Epithelial cell of proximal tubule (primary cell): Measurements from ENCODE around the gene ZFYVE27. TPM values are rescaled to one million over a fixed set of nuclear protein-coding genes. Genes with fewer than 3 reads are reported as not detected.

Experiments
- DNase-seq: peaks from one replicate; pipeline ENCODE4 v3.0.0-alpha.2; 2011; ENCODE audit warnings: low read depth
- H3K4me3 ChIP-seq: 2 replicates; pipeline ENCODE4 v1.5.1; 2011; ENCODE audit warnings: low read depth, mild to moderate bottlenecking, low read length
- total RNA-seq: library from RNA; depleted of rRNA; stranded (reverse); fragments of >200 nt; gene quantifications from 2 replicates; pipeline ENCODE4 v1.2.3, GENCODE V29; 2015
- TF ChIP-seq, protein P1 (sequence below): conservative IDR thresholded peaks from 2 replicates; pipeline ENCODE4 v1.5.1; 2012; ENCODE audit warnings: low read depth, mild to moderate bottlenecking, low read length

Gene ZFYVE27
- total RNA-seq, 1 donor from 2014 or later = 13.5 TPM

- H3K4me3 ChIP-seq = peak overlapping the region; percentile 48
- TF ChIP-seq, protein P1, sequence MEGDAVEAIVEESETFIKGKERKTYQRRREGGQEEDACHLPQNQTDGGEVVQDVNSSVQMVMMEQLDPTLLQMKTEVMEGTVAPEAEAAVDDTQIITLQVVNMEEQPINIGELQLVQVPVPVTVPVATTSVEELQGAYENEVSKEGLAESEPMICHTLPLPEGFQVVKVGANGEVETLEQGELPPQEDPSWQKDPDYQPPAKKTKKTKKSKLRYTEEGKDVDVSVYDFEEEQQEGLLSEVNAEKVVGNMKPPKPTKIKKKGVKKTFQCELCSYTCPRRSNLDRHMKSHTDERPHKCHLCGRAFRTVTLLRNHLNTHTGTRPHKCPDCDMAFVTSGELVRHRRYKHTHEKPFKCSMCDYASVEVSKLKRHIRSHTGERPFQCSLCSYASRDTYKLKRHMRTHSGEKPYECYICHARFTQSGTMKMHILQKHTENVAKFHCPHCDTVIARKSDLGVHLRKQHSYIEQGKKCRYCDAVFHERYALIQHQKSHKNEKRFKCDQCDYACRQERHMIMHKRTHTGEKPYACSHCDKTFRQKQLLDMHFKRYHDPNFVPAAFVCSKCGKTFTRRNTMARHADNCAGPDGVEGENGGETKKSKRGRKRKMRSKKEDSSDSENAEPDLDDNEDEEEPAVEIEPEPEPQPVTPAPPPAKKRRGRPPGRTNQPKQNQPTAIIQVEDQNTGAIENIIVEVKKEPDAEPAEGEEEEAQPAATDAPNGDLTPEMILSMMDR = no peak
- peak; percentile 30 for DNase-seq
Measured at GRCh38 chr10:97726636-97727178, 10.2 kb upstream of the ZFYVE27 start.

DNA sequence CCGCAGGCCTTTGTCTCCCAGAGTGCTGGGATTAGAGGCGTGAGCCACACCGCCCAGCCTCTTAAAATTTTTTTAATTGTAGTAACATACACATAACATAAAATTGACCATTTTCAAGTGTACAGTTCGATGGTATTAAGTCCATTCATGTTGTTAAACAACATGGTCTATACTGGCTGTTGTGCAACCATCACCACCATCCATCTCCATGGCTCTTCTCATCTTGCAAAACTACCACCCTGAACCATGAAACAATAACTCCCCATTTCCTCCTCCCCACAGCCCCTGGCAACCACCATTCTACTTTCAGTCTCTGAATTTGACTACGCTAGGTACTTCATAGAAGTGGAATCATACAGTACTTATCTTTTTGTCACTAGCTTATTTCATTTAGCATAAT lies 7.9 kb upstream of the ZFYVE27 start:
- H3K4me3 ChIP-seq = no peak overlapping the region
- no peak for DNase-seq
- TF ChIP-seq, protein P1 = no peak

DNA sequence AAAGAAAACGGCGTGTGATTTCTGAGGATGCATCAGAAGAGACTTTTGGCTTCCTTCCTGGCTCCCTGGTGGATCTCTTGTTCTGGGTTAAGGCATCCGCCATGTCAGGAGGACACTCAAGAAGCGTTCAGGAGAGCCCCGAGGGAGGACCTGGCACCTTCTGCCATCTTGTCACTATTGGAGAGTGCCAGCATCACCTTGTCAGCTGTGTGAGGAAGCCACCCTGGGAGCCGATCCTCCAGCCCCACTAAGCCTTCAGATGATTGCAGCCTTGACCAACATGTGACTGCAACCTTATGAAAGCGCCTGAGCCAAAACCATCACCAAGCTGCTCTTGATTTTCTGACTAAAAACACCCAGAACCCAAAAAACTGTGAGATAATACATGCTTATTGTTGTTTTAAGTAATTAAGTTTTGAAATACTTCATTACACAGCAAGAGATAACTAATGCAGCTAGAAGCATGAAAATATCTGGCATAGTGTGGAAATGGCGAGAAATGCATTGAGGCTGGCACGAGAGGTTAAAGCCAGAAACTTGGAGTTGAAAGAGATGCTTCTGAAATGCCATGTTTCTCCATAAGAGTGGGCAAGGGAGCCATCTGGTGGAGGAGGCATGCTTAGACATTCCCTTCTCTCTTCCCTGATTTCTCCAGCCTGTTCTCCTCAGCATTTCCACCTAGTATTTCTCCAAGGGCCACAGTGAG lies 5.4 kb upstream of the ZFYVE27 start:
- H3K4me3 ChIP-seq = no peak overlapping the region
- TF ChIP-seq, protein P1 = peak; percentile 98
- DNase-seq = no peak

DNA sequence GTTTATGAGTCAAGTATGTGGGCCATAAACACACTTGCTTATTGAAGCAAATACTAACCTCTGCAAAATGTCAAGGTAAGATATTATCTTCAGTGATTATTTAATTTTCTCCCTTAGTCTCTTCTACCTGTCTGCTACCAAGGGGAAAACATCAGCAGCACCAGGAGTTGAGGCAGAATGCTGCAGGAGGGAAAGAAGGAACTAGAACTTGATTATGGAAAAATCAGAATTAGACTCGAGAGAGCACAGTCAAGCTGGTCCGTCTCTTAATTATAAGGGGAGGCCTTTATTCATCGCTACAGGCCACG lies 4.9 kb upstream of the ZFYVE27 start:
- no peak for DNase-seq
- no peak overlapping the region for H3K4me3 ChIP-seq
- TF ChIP-seq, protein P1 = no peak

- H3K4me3 ChIP-seq = no peak overlapping the region
- DNase-seq = no peak
- TF ChIP-seq, protein P1 = no peak
Measured at GRCh38 chr10:97733256-97733655, 3.7 kb upstream of the ZFYVE27 start.

DNA sequence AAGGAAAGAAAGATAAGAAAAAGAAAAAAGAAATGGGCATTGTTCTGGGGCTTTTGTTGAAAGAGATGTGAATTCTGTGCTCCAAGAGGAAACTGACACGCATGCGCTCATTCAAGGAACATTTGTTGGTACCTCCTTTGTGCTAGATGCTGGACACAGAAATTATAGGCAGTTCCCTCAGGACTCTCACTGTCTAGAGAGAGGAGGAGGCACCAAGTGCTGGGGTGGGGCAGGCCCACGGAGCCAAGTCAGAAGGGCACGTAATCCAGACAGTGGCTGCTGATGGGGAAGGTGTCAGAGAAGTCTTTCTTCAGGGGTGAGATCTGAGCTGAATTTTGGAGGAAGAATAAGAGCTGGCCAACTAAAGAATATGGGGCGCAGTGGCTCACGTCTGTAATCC lies 2.9 kb upstream of the ZFYVE27 start:
- H3K4me3 ChIP-seq = no peak overlapping the region
- TF ChIP-seq, protein P1 = no peak
- no peak for DNase-seq

- DNase-seq = no peak
- TF ChIP-seq, protein P1 = no peak
- H3K4me3 ChIP-seq = peak overlapping the region; percentile 96
Measured at GRCh38 chr10:97736403-97736901, 476 bp upstream of the ZFYVE27 start.
